GM12878 (cell line): ENCODE data around the gene TAMALIN. TPM values are rescaled to one million over a fixed set of nuclear protein-coding genes. Genes with fewer than 3 reads are reported as not detected.
A peak's percentile ranks its signal among the peaks of the same experiment; 100 is the strongest.

Experiments
- BCL3 ChIP-seq: IDR thresholded peaks from 2 replicates; pipeline ENCODE4 v1.6.1; 2011; ENCODE audit warnings: borderline replicate concordance, low read depth, mild to moderate bottlenecking, moderate library complexity, low read length; ENCODE audit not compliant: insufficient read depth, poor library complexity, severe bottlenecking
- BCLAF1 ChIP-seq: fragments of 450-650 bp; IDR thresholded peaks from 2 replicates; pipeline ENCODE4 v1.6.1; 2017; ENCODE audit warnings: antibody characterized with exemption, mild to moderate bottlenecking, moderate library complexity
- CBFB ChIP-seq: IDR thresholded peaks from 2 replicates; pipeline ENCODE4 v1.6.1; 2016; ENCODE audit warnings: antibody characterized with exemption, low read depth
- FOS ChIP-seq: IDR thresholded peaks from 3 replicates; pipeline ENCODE4 v1.6.1; 2011; ENCODE audit warnings: borderline replicate concordance; ENCODE audit not compliant: insufficient read length; ENCODE audit errors: extremely low read depth
- FOXM1 ChIP-seq: IDR thresholded peaks from 2 replicates; pipeline ENCODE4 v1.6.1; 2012; ENCODE audit warnings: low read depth, mild to moderate bottlenecking, inconsistent platforms, low read length, moderate library complexity
- GATAD2B ChIP-seq: fragments of 450-650 bp; conservative IDR thresholded peaks from 2 replicates; pipeline ENCODE4 v1.6.1; 2017; ENCODE audit warnings: low read depth, mild to moderate bottlenecking, moderate library complexity
- JUND ChIP-seq: IDR thresholded peaks from 2 replicates; pipeline ENCODE4 v1.6.1; 2012; ENCODE audit warnings: low read depth, mild to moderate bottlenecking, low read length, improper control_type of control experiment, moderate library complexity
- NFIC ChIP-seq: IDR thresholded peaks from 2 replicates; pipeline ENCODE4 v1.6.1; 2012; ENCODE audit warnings: low read depth, mild to moderate bottlenecking, inconsistent platforms, low read length, moderate library complexity
- PKNOX1 ChIP-seq: fragments of 450-650 bp; IDR thresholded peaks from 2 replicates; pipeline ENCODE4 v1.6.1; 2016; ENCODE audit warnings: mild to moderate bottlenecking
- PRDM15 ChIP-seq: fragments of 450-650 bp; formaldehyde crosslinking; IDR thresholded peaks from 2 replicates; pipeline ENCODE4 v1.4.0; 2020; ENCODE audit warnings: mild to moderate bottlenecking, moderate library complexity
- RELA ChIP-seq: fragments of 450-650 bp; IDR thresholded peaks from 2 replicates; pipeline ENCODE4 v1.8.0; 2014; ENCODE audit warnings: borderline replicate concordance; ENCODE audit not compliant: partially characterized antibody
- TBL1XR1 ChIP-seq: IDR thresholded peaks from 2 replicates; pipeline ENCODE4 v1.6.1; 2012; ENCODE audit warnings: low read depth, low read length, improper control_type of control experiment
- ZBED1 ChIP-seq: IDR thresholded peaks from 2 replicates; pipeline ENCODE4 v1.6.1; 2016; ENCODE audit warnings: borderline replicate concordance
- ZNF207 ChIP-seq: fragments of 450-650 bp; IDR thresholded peaks from 2 replicates; pipeline ENCODE4 v1.6.1; 2014; ENCODE audit warnings: antibody characterized with exemption, mild to moderate bottlenecking, borderline replicate concordance
- ZNF24 ChIP-seq: fragments of 450-650 bp; IDR thresholded peaks from 2 replicates; pipeline ENCODE4 v1.6.1; 2017; ENCODE audit warnings: antibody characterized with exemption, mild to moderate bottlenecking
- polyA plus RNA-seq, 11 experiments: library from polyadenylated mRNA; depleted of rRNA in 4 of 11; unstranded in 6 of 11; stranded (reverse) in 5 of 11; fragments of >200 nt; fragmentation: Nextera tagmentation in 4 of 11; fragmentation: Illumina TruSeq in 1 of 11; extraction: Ambion mirVana in 4 of 11; extraction: Trizol in 1 of 11; gene quantifications; 1 replicate in 1 of 11; 2 replicates in 10 of 11; pipeline versions ENCODE4 v1.2.1 to v1.2.3, GENCODE V29; 2011 to 2016; ENCODE audit warnings: inconsistent platforms in 2 of 11, missing spikeins in 2 of 11, low read depth in 1 of 11
- total RNA-seq, 4 experiments: library from RNA; depleted of rRNA in 3 of 4; stranded (reverse); fragments of >200 nt in 3 of 4; fragmentation: Illumina TruSeq in 1 of 4; extraction: Trizol in 1 of 4; gene quantifications; 2 replicates each; pipeline versions ENCODE4 v1.2.1 to v1.2.3, GENCODE V29; 2013 to 2021
- TF ChIP-seq, protein P1 (sequence below): IDR thresholded peaks from 2 replicates; pipeline ENCODE4 v1.6.1; 2012; ENCODE audit warnings: mild to moderate bottlenecking, low read depth, low read length

TAMALIN gene
- total and polyA plus RNA-seq, 10 of the 15 experiments (the other 5 are each of a cell fraction or from before 2014, with no cell fraction given) = 0.09 to 0.58 (median 0.19) TPM; not detected in 4

- TF ChIP-seq ZNF24 (no peak), PKNOX1 (no peak; the same call in 1 of the 2 replicates), FOS (no peak), PRDM15 (CRISPR knock-in tag) (no peak), FOXM1 (no peak), JUND (no peak; the same call in 1 of the 2 replicates), TBL1XR1 (no peak), ZBED1 (no peak), GATAD2B (no peak), RELA (peak; percentile 30), CBFB (no peak), NFIC (no peak), BCLAF1 (no peak), BCL3 (no peak), ZNF207 (no peak; the same call in 1 of the 2 replicates)
- TF ChIP-seq, protein P1, sequence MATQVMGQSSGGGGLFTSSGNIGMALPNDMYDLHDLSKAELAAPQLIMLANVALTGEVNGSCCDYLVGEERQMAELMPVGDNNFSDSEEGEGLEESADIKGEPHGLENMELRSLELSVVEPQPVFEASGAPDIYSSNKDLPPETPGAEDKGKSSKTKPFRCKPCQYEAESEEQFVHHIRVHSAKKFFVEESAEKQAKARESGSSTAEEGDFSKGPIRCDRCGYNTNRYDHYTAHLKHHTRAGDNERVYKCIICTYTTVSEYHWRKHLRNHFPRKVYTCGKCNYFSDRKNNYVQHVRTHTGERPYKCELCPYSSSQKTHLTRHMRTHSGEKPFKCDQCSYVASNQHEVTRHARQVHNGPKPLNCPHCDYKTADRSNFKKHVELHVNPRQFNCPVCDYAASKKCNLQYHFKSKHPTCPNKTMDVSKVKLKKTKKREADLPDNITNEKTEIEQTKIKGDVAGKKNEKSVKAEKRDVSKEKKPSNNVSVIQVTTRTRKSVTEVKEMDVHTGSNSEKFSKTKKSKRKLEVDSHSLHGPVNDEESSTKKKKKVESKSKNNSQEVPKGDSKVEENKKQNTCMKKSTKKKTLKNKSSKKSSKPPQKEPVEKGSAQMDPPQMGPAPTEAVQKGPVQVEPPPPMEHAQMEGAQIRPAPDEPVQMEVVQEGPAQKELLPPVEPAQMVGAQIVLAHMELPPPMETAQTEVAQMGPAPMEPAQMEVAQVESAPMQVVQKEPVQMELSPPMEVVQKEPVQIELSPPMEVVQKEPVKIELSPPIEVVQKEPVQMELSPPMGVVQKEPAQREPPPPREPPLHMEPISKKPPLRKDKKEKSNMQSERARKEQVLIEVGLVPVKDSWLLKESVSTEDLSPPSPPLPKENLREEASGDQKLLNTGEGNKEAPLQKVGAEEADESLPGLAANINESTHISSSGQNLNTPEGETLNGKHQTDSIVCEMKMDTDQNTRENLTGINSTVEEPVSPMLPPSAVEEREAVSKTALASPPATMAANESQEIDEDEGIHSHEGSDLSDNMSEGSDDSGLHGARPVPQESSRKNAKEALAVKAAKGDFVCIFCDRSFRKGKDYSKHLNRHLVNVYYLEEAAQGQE = no peak
Observed at GRCh38 chr12:52005903-52006703, 643 bp upstream of the TAMALIN start (continued).
